ENCODE measurements around the gene RUSC2.

- TF ChIP-seq CTCF (IDR thresholded peaks at IDR 0.05), result no peak
- no peak for TF ChIP-seq POLR2A (IDR thresholded peaks at IDR 0.05)
Measured at GRCh38 chr9:35529161-35529823, 39.4 kb downstream of the RUSC2 start.

Data from testis (tissue), 2 donors.